Central memory CD4-positive, alpha-beta T cell (primary cell): ENCODE results near the gene SHC4.

ENCODE experiments used
- DNase-seq: peaks from one replicate; pipeline ENCODE4 v3.0.0; 2022

SHC4 gene

GRCh38 chr15:48833526-48834239 is 130.0 kb downstream of the SHC4 start:
- DNase-seq, result no peak

GRCh38 chr15:48832648-48833047 is 131.1 kb downstream of the SHC4 start:
- DNase-seq, result no peak

- no peak for DNase-seq
Observed at GRCh38 chr15:48828906-48829305, 134.8 kb downstream of the SHC4 start.

GRCh38 chr15:48828471-48828870 is 135.2 kb downstream of the SHC4 start:
- no peak for DNase-seq

- no peak for DNase-seq
Observed at GRCh38 chr15:48825075-48825474, 138.6 kb downstream of the SHC4 start.

GRCh38 chr15:48823706-48824105 is 140.0 kb downstream of the SHC4 start:
- DNase-seq, result no peak

GRCh38 chr15:48823237-48823636 is 140.5 kb downstream of the SHC4 start:
- no peak for DNase-seq

- DNase-seq, result no peak
Observed at GRCh38 chr15:48814286-48814685, 149.4 kb downstream of the SHC4 start.

GRCh38 chr15:48811325-48811958 is 152.3 kb downstream of the SHC4 start:
- no peak for DNase-seq

GRCh38 chr15:48810414-48811324 is 153.1 kb downstream of the SHC4 start, which contains the start of gene CEP152:
Gene CEP152, minus strand, starts transcription at chr15:48811069. Its CDS starts 5,420 bp downstream, at chr15:48805649.
- peak; percentile 98 for DNase-seq

GRCh38 chr15:48806151-48806550 is 157.6 kb downstream of the SHC4 start:
- DNase-seq, result no peak

- no peak for DNase-seq
Observed at GRCh38 chr15:48805591-48805990, 158.1 kb downstream of the SHC4 start.

- DNase-seq, result no peak
Observed at GRCh38 chr15:48803877-48804276, 159.8 kb downstream of the SHC4 start.

- no peak for DNase-seq
Observed at GRCh38 chr15:48802867-48803266, 160.9 kb downstream of the SHC4 start.

- DNase-seq, result no peak
Observed at GRCh38 chr15:48802257-48802656, 161.5 kb downstream of the SHC4 start.

GRCh38 chr15:48800811-48801455 is 162.8 kb downstream of the SHC4 start:
- no peak for DNase-seq

- no peak for DNase-seq
Observed at GRCh38 chr15:48800245-48800644, 163.5 kb downstream of the SHC4 start.

- DNase-seq, result no peak
Observed at GRCh38 chr15:48798319-48798718, 165.4 kb downstream of the SHC4 start.

- no peak for DNase-seq
Observed at GRCh38 chr15:48796930-48797329, 166.8 kb downstream of the SHC4 start.

- no peak for DNase-seq
Observed at GRCh38 chr15:48796521-48796920, 167.2 kb downstream of the SHC4 start.

- DNase-seq, result no peak
Observed at GRCh38 chr15:48795901-48796300, 167.8 kb downstream of the SHC4 start.

- DNase-seq, result no peak
Observed at GRCh38 chr15:48794697-48795134, 169.0 kb downstream of the SHC4 start.

GRCh38 chr15:48792408-48792807 is 171.3 kb downstream of the SHC4 start:
- no peak for DNase-seq
